Measurements from ENCODE around the gene TMEM132C.

The TMEM132C gene

DNA sequence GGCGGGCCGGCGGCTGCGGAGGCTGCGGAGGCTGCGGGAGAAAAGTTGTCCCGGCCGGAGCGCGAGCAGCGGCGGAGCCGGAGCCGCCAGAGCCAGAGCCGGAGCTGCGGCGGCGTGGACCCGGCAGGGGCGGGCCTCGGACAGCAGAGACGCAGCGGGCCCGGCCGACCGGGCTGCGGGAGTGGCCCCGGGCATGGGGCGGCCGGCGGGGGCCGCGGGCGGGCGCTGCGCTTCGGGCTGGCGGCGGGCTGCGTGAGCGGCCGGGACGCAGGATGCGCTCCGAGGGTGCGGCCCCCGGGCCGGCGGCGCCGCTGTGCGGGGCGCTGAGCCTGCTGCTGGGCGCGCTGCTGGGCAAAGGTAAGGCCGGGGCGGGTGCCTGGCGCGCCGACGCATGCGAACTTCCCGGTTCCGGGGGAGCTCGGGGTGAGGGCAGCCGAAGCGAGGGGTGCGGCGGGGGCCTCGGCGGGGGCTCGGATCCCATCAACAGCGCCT, at the start of gene TMEM132C:
TMEM132C (plus strand) TSS at position 40 of the 492 bp plus-strand sequence; CDS start at position 273, 233 bp downstream.
- TF ChIP-seq EGR1 (IDR thresholded peaks at IDR 0.05) (no peak), TCF12 (IDR thresholded peaks at IDR 0.05; ENCODE audit: low read depth) (no peak), ZBTB7A (IDR thresholded peaks at IDR 0.05; ENCODE audit: low read depth) (no peak), FOXM1 (IDR thresholded peaks at IDR 0.05; ENCODE audit: borderline replicate concordance, low read depth) (no peak), YY1 (IDR thresholded peaks at IDR 0.05; ENCODE audit: low read depth) (no peak), CREB1 (IDR thresholded peaks at IDR 0.05; ENCODE audit: low read depth) (no peak), CEBPB (IDR thresholded peaks at IDR 0.05) (no peak), NFIC (IDR thresholded peaks at IDR 0.05) (no peak), RAD21 (IDR thresholded peaks at IDR 0.05; ENCODE audit: low read depth) (no peak), TAF1 (IDR thresholded peaks at IDR 0.05; ENCODE audit: low read depth) (no peak), TEAD4 (IDR thresholded peaks at IDR 0.05) (no peak), EP300 (IDR thresholded peaks at IDR 0.05; ENCODE audit: borderline replicate concordance) (no peak)
- TF ChIP-seq, protein P1, sequence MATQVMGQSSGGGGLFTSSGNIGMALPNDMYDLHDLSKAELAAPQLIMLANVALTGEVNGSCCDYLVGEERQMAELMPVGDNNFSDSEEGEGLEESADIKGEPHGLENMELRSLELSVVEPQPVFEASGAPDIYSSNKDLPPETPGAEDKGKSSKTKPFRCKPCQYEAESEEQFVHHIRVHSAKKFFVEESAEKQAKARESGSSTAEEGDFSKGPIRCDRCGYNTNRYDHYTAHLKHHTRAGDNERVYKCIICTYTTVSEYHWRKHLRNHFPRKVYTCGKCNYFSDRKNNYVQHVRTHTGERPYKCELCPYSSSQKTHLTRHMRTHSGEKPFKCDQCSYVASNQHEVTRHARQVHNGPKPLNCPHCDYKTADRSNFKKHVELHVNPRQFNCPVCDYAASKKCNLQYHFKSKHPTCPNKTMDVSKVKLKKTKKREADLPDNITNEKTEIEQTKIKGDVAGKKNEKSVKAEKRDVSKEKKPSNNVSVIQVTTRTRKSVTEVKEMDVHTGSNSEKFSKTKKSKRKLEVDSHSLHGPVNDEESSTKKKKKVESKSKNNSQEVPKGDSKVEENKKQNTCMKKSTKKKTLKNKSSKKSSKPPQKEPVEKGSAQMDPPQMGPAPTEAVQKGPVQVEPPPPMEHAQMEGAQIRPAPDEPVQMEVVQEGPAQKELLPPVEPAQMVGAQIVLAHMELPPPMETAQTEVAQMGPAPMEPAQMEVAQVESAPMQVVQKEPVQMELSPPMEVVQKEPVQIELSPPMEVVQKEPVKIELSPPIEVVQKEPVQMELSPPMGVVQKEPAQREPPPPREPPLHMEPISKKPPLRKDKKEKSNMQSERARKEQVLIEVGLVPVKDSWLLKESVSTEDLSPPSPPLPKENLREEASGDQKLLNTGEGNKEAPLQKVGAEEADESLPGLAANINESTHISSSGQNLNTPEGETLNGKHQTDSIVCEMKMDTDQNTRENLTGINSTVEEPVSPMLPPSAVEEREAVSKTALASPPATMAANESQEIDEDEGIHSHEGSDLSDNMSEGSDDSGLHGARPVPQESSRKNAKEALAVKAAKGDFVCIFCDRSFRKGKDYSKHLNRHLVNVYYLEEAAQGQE (IDR thresholded peaks at IDR 0.05; ENCODE audit: low read depth) = no peak
- TF ChIP-seq, protein P2, sequence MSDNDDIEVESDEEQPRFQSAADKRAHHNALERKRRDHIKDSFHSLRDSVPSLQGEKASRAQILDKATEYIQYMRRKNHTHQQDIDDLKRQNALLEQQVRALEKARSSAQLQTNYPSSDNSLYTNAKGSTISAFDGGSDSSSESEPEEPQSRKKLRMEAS (IDR thresholded peaks at IDR 0.05) = no peak
- TF ChIP-seq, protein P3, sequence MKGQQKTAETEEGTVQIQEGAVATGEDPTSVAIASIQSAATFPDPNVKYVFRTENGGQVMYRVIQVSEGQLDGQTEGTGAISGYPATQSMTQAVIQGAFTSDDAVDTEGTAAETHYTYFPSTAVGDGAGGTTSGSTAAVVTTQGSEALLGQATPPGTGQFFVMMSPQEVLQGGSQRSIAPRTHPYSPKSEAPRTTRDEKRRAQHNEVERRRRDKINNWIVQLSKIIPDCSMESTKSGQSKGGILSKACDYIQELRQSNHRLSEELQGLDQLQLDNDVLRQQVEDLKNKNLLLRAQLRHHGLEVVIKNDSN (IDR thresholded peaks at IDR 0.05) = no peak

DNA sequence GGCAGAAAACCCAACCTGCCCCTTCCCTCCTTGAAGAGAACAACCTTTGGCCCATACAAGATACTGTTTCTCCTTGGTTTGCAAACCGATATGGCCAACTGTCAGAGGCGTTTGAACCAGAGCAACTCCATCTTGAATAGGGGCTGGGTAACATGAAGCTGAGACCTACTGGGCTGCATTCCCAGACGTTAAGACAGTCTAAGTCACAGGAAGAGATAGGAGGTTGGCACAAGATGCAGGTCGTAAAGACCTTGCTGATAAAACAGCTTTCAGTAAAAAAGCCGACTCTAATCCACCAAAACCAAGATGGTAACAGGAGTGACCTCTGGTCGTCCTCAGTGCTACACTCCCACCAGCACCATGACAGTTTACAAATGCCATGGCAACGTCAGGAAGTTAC, 42.7 kb upstream of the TMEM132C start:
- TF ChIP-seq TCF12 (IDR thresholded peaks at IDR 0.05; ENCODE audit: low read depth) (no peak), CREB1 (IDR thresholded peaks at IDR 0.05; ENCODE audit: low read depth) (no peak), NFIC (IDR thresholded peaks at IDR 0.05) (no peak), TAF1 (IDR thresholded peaks at IDR 0.05; ENCODE audit: low read depth) (no peak), RAD21 (IDR thresholded peaks at IDR 0.05; ENCODE audit: low read depth) (no peak), TEAD4 (IDR thresholded peaks at IDR 0.05) (no peak), EGR1 (IDR thresholded peaks at IDR 0.05) (no peak), EP300 (IDR thresholded peaks at IDR 0.05; ENCODE audit: borderline replicate concordance) (no peak), CEBPB (IDR thresholded peaks at IDR 0.05) (no peak), FOXM1 (IDR thresholded peaks at IDR 0.05; ENCODE audit: borderline replicate concordance, low read depth) (no peak), YY1 (IDR thresholded peaks at IDR 0.05; ENCODE audit: low read depth) (no peak), ZBTB7A (IDR thresholded peaks at IDR 0.05; ENCODE audit: low read depth) (no peak)
- TF ChIP-seq, protein P2 (IDR thresholded peaks at IDR 0.05) = no peak
- TF ChIP-seq, protein P3 (IDR thresholded peaks at IDR 0.05) = no peak
- TF ChIP-seq, protein P1 (IDR thresholded peaks at IDR 0.05; ENCODE audit: low read depth) = no peak

DNA sequence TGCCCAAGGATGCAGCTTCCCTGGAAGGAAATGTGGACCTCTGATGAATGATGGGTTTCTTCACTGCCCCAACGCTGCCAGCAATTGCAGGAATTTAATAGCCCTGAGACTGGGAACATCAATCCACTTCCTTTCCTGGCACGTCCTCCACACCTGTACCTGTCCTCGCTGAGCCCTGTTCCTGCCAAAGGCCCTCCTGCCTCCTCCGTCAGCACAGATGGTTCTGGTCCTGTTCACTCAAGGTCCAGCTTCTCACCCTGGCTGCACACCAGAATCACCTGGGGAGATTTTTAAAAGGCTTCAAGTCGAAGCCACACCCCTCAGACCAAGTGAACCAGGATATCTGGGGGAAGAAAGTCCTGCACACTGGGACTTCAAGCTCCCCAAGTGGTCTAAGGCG, 38.4 kb upstream of the TMEM132C start:
- no peak for TF ChIP-seq EP300 (IDR thresholded peaks at IDR 0.05; ENCODE audit: borderline replicate concordance)
- no peak for TF ChIP-seq YY1 (IDR thresholded peaks at IDR 0.05; ENCODE audit: low read depth)
- TF ChIP-seq ZBTB7A (IDR thresholded peaks at IDR 0.05; ENCODE audit: low read depth) = no peak
- no peak for TF ChIP-seq TAF1 (IDR thresholded peaks at IDR 0.05; ENCODE audit: low read depth)
- TF ChIP-seq NFIC (IDR thresholded peaks at IDR 0.05) = no peak
- TF ChIP-seq TEAD4 (IDR thresholded peaks at IDR 0.05) = no peak
- TF ChIP-seq EGR1 (IDR thresholded peaks at IDR 0.05) = no peak
- no peak for TF ChIP-seq CREB1 (IDR thresholded peaks at IDR 0.05; ENCODE audit: low read depth)
- TF ChIP-seq, protein P2 (IDR thresholded peaks at IDR 0.05) = no peak
- no peak for TF ChIP-seq TCF12 (IDR thresholded peaks at IDR 0.05; ENCODE audit: low read depth)

DNA sequence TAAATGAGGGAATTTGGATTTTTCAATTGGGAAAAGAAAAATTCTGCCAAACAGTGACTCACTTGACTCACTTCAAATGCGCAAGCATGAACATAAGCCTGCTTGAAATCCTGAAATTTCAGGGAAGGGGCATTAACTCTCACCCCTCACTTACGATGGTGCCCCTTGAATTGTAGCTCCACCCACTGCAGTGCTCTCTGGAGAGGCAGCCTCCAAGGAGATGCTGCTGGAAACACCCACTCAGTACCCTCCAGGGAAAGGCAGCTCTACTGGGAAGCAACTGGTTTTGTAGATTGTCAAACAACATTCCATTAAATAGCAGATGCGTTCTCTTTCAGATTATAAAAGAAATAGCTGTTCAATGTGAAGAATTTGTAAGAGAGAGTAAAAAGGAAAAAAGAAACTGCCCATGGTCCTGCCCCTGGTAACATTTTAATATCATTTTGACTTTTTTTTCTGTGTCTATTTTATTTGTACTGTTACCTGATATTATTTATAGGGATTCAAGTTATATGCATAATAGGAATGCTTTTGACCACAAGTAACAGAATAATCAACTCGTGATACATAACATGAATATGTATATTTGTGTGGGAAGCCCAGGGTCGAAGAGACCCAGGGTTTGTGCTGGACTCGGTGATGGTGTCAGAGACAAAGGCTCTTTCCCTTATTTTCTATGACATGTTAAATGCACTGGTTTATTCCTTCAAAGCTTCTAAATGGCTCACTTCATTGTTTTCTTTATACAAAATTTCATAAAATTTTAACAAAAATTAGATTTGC, 31.1 kb upstream of the TMEM132C start:
- TF ChIP-seq TAF1 (IDR thresholded peaks at IDR 0.05; ENCODE audit: low read depth) (no peak), NFIC (IDR thresholded peaks at IDR 0.05) (no peak), CREB1 (IDR thresholded peaks at IDR 0.05; ENCODE audit: low read depth) (no peak), EP300 (IDR thresholded peaks at IDR 0.05; ENCODE audit: borderline replicate concordance) (no peak), CEBPB (IDR thresholded peaks at IDR 0.05) (no peak), TEAD4 (IDR thresholded peaks at IDR 0.05) (no peak), RAD21 (IDR thresholded peaks at IDR 0.05; ENCODE audit: low read depth) (no peak), YY1 (IDR thresholded peaks at IDR 0.05; ENCODE audit: low read depth) (no peak), FOXM1 (IDR thresholded peaks at IDR 0.05; ENCODE audit: borderline replicate concordance, low read depth) (no peak), ZBTB7A (IDR thresholded peaks at IDR 0.05; ENCODE audit: low read depth) (no peak), TCF12 (IDR thresholded peaks at IDR 0.05; ENCODE audit: low read depth) (no peak), EGR1 (IDR thresholded peaks at IDR 0.05) (no peak)
- TF ChIP-seq, protein P3 (IDR thresholded peaks at IDR 0.05) = no peak
- TF ChIP-seq, protein P2 (IDR thresholded peaks at IDR 0.05) = no peak
- TF ChIP-seq, protein P1 (IDR thresholded peaks at IDR 0.05; ENCODE audit: low read depth) = no peak

Measured in Ishikawa (cell line).